ENCODE data around the gene C5.

The C5 gene

DNA sequence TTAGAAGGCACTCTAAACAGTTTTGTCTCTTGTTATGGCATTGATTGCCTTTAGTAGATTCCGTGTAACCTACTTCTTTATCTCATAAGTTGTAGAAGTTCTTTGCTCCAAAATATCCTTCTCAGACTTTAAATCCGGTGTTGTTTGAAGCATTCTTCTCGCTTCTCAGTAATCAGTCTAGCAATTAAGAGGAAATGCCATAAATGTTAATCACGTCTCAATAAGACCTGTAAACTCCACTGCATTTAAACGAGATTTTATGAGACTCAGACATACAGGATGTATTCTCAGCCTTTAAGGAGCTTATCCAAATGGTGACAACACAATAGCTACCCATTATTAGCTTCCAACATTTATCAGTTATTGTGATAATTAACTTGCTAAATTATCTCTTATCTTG lies 7.7 kb upstream of the C5 start:
- Histone ChIP-seq H3K4me3 (ENCODE audit: low read depth, low read length) (no peak overlapping the region), H3K4me1 (no peaks in the 10 kb centered on the region), H3K9me3 (no peaks in the 10 kb centered on the region), H3K36me3 (no peaks in the 10 kb centered on the region), H3K27me3 (no peaks in the 10 kb centered on the region)
- TF ChIP-seq, protein P1, sequence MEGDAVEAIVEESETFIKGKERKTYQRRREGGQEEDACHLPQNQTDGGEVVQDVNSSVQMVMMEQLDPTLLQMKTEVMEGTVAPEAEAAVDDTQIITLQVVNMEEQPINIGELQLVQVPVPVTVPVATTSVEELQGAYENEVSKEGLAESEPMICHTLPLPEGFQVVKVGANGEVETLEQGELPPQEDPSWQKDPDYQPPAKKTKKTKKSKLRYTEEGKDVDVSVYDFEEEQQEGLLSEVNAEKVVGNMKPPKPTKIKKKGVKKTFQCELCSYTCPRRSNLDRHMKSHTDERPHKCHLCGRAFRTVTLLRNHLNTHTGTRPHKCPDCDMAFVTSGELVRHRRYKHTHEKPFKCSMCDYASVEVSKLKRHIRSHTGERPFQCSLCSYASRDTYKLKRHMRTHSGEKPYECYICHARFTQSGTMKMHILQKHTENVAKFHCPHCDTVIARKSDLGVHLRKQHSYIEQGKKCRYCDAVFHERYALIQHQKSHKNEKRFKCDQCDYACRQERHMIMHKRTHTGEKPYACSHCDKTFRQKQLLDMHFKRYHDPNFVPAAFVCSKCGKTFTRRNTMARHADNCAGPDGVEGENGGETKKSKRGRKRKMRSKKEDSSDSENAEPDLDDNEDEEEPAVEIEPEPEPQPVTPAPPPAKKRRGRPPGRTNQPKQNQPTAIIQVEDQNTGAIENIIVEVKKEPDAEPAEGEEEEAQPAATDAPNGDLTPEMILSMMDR (IDR thresholded peaks at IDR 0.05; ENCODE audit: low read depth, low read length): no peak
- DNase-seq: no peak

DNA sequence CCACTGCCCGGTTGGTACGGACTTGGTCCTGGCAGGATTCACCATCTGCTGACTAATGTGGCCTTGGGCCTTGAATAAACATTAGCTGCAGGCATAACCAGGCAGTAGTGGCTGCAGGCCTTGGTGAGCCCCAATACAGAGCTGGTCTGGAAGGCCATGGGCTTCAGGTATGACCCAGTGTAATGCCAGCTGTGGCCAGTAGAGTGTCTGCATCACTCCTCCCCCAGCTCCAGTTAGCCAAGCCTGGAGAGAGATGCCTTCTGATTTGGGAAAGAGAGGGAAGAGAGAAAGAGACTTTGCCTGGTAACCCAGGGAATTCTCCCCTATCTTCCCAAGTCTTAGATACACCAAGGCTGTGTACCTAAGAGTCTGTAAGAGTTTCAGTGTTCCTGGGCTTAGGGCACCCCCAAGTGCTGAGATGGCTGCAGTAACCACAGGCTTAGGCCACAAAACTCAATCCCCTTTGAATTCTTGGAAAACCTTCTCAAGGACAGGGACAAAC lies 5.6 kb upstream of the C5 start:
- Histone ChIP-seq H3K4me3 (ENCODE audit: low read depth, low read length) (no peak overlapping the region), H3K4me1 (no peaks in the 10 kb centered on the region), H3K36me3 (no peaks in the 10 kb centered on the region), H3K27me3 (no peaks in the 10 kb centered on the region), H3K9me3 (no peaks in the 10 kb centered on the region)
- TF ChIP-seq, protein P1 (IDR thresholded peaks at IDR 0.05; ENCODE audit: low read depth, low read length): peak; percentile 66
- peak; percentile 49 for DNase-seq

DNA sequence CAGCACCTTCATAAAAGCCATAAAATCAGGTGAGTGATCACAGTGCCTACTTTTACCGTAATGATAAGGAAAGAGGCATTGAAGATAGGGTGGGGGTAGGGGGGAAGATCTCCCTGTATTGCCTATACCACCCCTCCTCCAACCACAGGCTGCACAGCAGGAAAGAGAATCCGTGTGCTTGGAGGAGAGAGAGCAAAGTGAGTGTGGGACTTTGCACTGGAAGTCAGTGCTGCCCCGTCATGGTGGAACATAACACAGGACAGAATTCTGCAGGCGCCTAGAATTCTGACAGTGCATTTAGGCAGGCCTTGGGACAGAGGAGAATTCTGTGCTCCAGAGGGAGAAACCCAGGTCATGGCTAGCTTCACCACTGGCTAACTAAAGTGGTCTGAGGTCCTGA lies 3.5 kb upstream of the C5 start:
- no peak for DNase-seq
- Histone ChIP-seq H3K9me3 (no peaks in the 10 kb centered on the region), H3K4me1 (no peaks in the 10 kb centered on the region), H3K36me3 (no peaks in the 10 kb centered on the region), H3K27me3 (no peaks in the 10 kb centered on the region), H3K4me3 (ENCODE audit: low read depth, low read length) (no peak overlapping the region)
- TF ChIP-seq, protein P1 (IDR thresholded peaks at IDR 0.05; ENCODE audit: low read depth, low read length): no peak

DNA sequence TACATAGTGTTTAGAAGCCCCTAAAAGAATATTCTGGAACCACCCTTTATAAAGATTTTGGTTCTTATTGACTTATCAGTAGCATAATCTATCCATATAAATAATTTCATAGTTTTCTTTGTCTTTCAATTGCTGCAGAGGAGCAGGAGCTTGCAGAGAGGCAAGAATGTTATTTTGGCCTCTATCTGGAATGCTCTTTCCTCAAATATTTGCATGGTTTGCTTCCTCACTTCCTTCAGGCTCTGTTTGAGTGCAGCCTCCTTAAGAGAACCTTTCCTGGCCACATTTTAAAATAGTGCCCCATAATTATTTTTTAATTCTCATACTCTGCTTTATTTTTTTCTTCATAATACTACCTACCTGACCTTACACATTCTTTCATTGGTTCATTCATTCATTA lies 1.5 kb downstream of the C5 start:
- DNase-seq: no peak
- Histone ChIP-seq H3K27me3 (no peaks in the 10 kb centered on the region), H3K4me1 (no peaks in the 10 kb centered on the region), H3K4me3 (ENCODE audit: low read depth, low read length) (no peak overlapping the region), H3K9me3 (no peaks in the 10 kb centered on the region), H3K36me3 (no peaks in the 10 kb centered on the region)
- TF ChIP-seq, protein P1 (IDR thresholded peaks at IDR 0.05; ENCODE audit: low read depth, low read length): no peak

DNA sequence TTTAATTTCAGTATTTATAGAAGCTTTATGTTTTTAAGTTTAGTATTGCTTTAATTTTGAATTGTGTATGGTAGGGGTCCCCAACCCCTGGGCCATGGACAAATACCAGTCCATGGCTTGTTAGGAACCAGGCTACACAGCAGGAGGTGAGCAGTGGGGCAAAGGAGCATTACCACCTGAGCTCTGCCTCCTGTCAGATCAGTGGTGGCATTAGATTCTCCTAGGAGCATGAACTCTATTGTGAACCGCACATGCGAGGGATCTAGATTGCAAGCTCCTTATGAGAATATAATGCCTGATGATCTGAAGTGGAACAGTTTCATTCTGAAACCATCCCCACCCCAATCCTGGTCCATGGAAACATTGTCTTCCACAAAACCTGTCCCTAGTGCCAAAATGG lies 1.9 kb downstream of the C5 start:
- H3K36me3 ChIP-seq: no peaks in the 10 kb centered on the region
- no peaks in the 10 kb centered on the region for H3K27me3 ChIP-seq
- H3K9me3 ChIP-seq: no peaks in the 10 kb centered on the region
- TF ChIP-seq, protein P1 (IDR thresholded peaks at IDR 0.05; ENCODE audit: low read depth, low read length): no peak
- no peaks in the 10 kb centered on the region for H3K4me1 ChIP-seq
- no peak for DNase-seq
- H3K4me3 ChIP-seq (ENCODE audit: low read depth, low read length): no peak overlapping the region

DNA sequence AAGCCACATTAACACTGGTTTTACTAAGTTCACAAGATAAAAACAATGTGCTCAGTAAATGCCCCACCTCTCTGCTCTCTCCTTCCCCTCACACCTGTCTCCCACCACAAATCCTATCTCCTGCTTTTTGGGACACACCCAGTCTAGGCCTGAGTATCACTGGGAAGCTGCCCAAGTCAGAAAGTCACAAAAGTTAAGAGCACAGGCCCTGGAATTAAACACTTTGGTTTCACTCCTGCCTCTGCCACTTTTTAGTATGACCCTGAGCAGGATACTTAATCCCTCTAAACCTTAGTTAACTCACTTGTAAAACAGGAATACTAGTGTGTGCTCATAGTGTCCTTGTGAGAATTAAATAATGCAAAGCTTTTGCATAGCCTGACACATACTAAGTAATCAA lies 11.3 kb downstream of the C5 start:
- H3K4me1 ChIP-seq: no peaks in the 10 kb centered on the region
- H3K9me3 ChIP-seq: no peaks in the 10 kb centered on the region
- H3K36me3 ChIP-seq: no peaks in the 10 kb centered on the region
- H3K4me3 ChIP-seq (ENCODE audit: low read depth, low read length): no peak overlapping the region
- TF ChIP-seq, protein P1 (IDR thresholded peaks at IDR 0.05; ENCODE audit: low read depth, low read length): no peak
- no peaks in the 10 kb centered on the region; the same call in 1 of the 2 replicates for H3K27me3 ChIP-seq
- no peak for DNase-seq
